ENCODE results near the gene TTC23L.
"Not testable (repeated sequence)": the region's sequence is repeated elsewhere in the genome, so short reads cannot be mapped to it uniquely, and the experiment has no call there.

TTC23L gene

GRCh38 chr5:34916518-34916917 is 77.6 kb downstream of the TTC23L start:
- Histone ChIP-seq H3K9ac (ENCODE audit: low read length) (peak overlapping the region; percentile 99), H3K27me3 (replicated peaks; ENCODE audit: insufficient read depth, low read length) (no peaks in the 10 kb centered on the region), H3K9me3 (replicated peaks; ENCODE audit: insufficient read depth, low read length) (no peaks in the 10 kb centered on the region), H3K4me1 (ENCODE audit: low read length) (peaks cover 6% of the 10 kb centered on the region; the same call in 1 of the 2 replicates), H3K4me2 (ENCODE audit: low read depth, low read length) (peak overlapping the region; percentile 73), H3K27ac (ENCODE audit: low read length) (peak overlapping the region; percentile 76; the same call in 1 of the 2 replicates), H3K79me2 (ENCODE audit: low read length) (peaks cover 93% of the 10 kb centered on the region), H3K4me3 (ENCODE audit: low read length) (peak overlapping the region; percentile 99), H3K9me2 (replicated peaks; ENCODE audit: insufficient read depth, low read length) (no peaks in the 10 kb centered on the region), H4K20me1 (ENCODE audit: insufficient read depth, low read length) (peaks cover 8% of the 10 kb centered on the region; the same call in 1 of the 2 replicates), H3K36me3 (replicated peaks; ENCODE audit: insufficient read depth, low read length) (peaks cover 16% of the 10 kb centered on the region; the same call in 1 of the 2 replicates), H2AFZ (ENCODE audit: low read length) (no peak overlapping the region; the same call in 1 of the 2 replicates), H3F3A (ENCODE audit: insufficient read depth, low read length) (peaks cover 11% of the 10 kb centered on the region)
- DNase-seq, result no peak
- TF ChIP-seq CTCF (IDR thresholded peaks at IDR 0.05; ENCODE audit: low read length) (no peak), EZH2phosphoT487 (IDR thresholded peaks at IDR 0.05; ENCODE audit: low read length) (no peak), EZH2 (optimal IDR thresholded peaks at IDR 0.05; ENCODE audit: low read depth, low read length) (no peak)

- H3K36me3 ChIP-seq (replicated peaks; ENCODE audit: insufficient read depth, low read length), result peaks cover 13% of the 10 kb centered on the region; the same call in 1 of the 2 replicates
Measured at GRCh38 chr5:34918025-34918424, 79.1 kb downstream of the TTC23L start.

GRCh38 chr5:34919077-34919476 is 80.1 kb downstream of the TTC23L start:
- no peak overlapping the region for H2AFZ ChIP-seq (ENCODE audit: low read length)
- H3F3A ChIP-seq (ENCODE audit: insufficient read depth, low read length), result peaks cover 28% of the 10 kb centered on the region
- H3K4me3 ChIP-seq (ENCODE audit: low read length), result no peak overlapping the region
- no peaks in the 10 kb centered on the region for H3K9me3 ChIP-seq (replicated peaks; ENCODE audit: insufficient read depth, low read length)
- H3K27me3 ChIP-seq (replicated peaks; ENCODE audit: insufficient read depth, low read length), result no peaks in the 10 kb centered on the region
- no peak for TF ChIP-seq CTCF (IDR thresholded peaks at IDR 0.05; ENCODE audit: low read length)
- no peak for TF ChIP-seq EZH2 (optimal IDR thresholded peaks at IDR 0.05; ENCODE audit: low read depth, low read length)
- no peak for TF ChIP-seq EZH2phosphoT487 (IDR thresholded peaks at IDR 0.05; ENCODE audit: low read length)
- peaks cover 12% of the 10 kb centered on the region; the same call in 1 of the 2 replicates for H4K20me1 ChIP-seq (ENCODE audit: insufficient read depth, low read length)
- no peak overlapping the region for H3K27ac ChIP-seq (ENCODE audit: low read length)
- 0 out of 2 replicates have a peak, but pooled peaks cover under 1% of the 10 kb centered on the region for H3K4me1 ChIP-seq (ENCODE audit: low read length)
- H3K9me2 ChIP-seq (replicated peaks; ENCODE audit: insufficient read depth, low read length), result no peaks in the 10 kb centered on the region
- H3K4me2 ChIP-seq (ENCODE audit: low read depth, low read length), result no peak overlapping the region
- no peak for DNase-seq
- no peak overlapping the region for H3K9ac ChIP-seq (ENCODE audit: low read length)
- H3K79me2 ChIP-seq (ENCODE audit: low read length), result peaks cover 81% of the 10 kb centered on the region
- H3K36me3 ChIP-seq (replicated peaks; ENCODE audit: insufficient read depth, low read length), result peaks cover 13% of the 10 kb centered on the region; the same call in 1 of the 2 replicates

More at GRCh38 chr5:34918025-34918424, 79.1 kb downstream of the TTC23L start:
- Histone ChIP-seq H3K9ac (ENCODE audit: low read length) (no peak overlapping the region), H3F3A (ENCODE audit: insufficient read depth, low read length) (peaks cover 21% of the 10 kb centered on the region), H2AFZ (ENCODE audit: low read length) (no peak overlapping the region), H3K4me2 (ENCODE audit: low read depth, low read length) (peak overlapping the region; percentile 73; the same call in 1 of the 2 replicates), H3K4me1 (ENCODE audit: low read length) (peaks cover 6% of the 10 kb centered on the region; the same call in 1 of the 2 replicates), H3K27ac (ENCODE audit: low read length) (no peak overlapping the region), H3K79me2 (ENCODE audit: low read length) (peaks cover 83% of the 10 kb centered on the region), H3K4me3 (ENCODE audit: low read length) (no peak overlapping the region; the same call in 1 of the 2 replicates), H3K9me3 (replicated peaks; ENCODE audit: insufficient read depth, low read length) (no peaks in the 10 kb centered on the region), H3K9me2 (replicated peaks; ENCODE audit: insufficient read depth, low read length) (no peaks in the 10 kb centered on the region), H3K27me3 (replicated peaks; ENCODE audit: insufficient read depth, low read length) (no peaks in the 10 kb centered on the region), H4K20me1 (ENCODE audit: insufficient read depth, low read length) (peaks cover 8% of the 10 kb centered on the region; the same call in 1 of the 2 replicates)
- no peak for DNase-seq
- TF ChIP-seq EZH2 (optimal IDR thresholded peaks at IDR 0.05; ENCODE audit: low read depth, low read length) (no peak), CTCF (IDR thresholded peaks at IDR 0.05; ENCODE audit: low read length) (no peak), EZH2phosphoT487 (IDR thresholded peaks at IDR 0.05; ENCODE audit: low read length) (no peak)

- H3K4me1 ChIP-seq (ENCODE audit: low read length); H3K9me3 ChIP-seq (replicated peaks; ENCODE audit: insufficient read depth, low read length); DNase-seq; H3K27me3 ChIP-seq (replicated peaks; ENCODE audit: insufficient read depth, low read length); H3K9me2 ChIP-seq (replicated peaks; ENCODE audit: insufficient read depth, low read length); H3K27ac ChIP-seq (ENCODE audit: low read length); H2AFZ ChIP-seq (ENCODE audit: low read length); H3K4me2 ChIP-seq (ENCODE audit: low read depth, low read length); H3K4me3 ChIP-seq (ENCODE audit: low read length); H3K9ac ChIP-seq (ENCODE audit: low read length): not testable (repeated sequence)
- Histone ChIP-seq H3K79me2 (ENCODE audit: low read length) (peaks cover 52% of the 10 kb centered on the region), H4K20me1 (ENCODE audit: insufficient read depth, low read length) (peaks cover 12% of the 10 kb centered on the region; the same call in 1 of the 2 replicates), H3K36me3 (replicated peaks; ENCODE audit: insufficient read depth, low read length) (peaks cover 26% of the 10 kb centered on the region), H3F3A (ENCODE audit: insufficient read depth, low read length) (peaks cover 43% of the 10 kb centered on the region)
Measured at GRCh38 chr5:34923256-34923655, 84.3 kb downstream of the TTC23L start.

Measured in MM.1S (cell line).